ENCODE data around the gene NFIC.

GRCh38 chr19:3510727-3511126 is 144.3 kb downstream of the NFIC start:
- TF ChIP-seq YY1 (IDR thresholded peaks at IDR 0.05; ENCODE audit: insufficient read depth, insufficient read length): no peak
- no peak for TF ChIP-seq SUZ12 (IDR thresholded peaks at IDR 0.05; ENCODE audit: extremely low read depth, insufficient read depth, insufficient read length)
- TF ChIP-seq ZNF274 (IDR thresholded peaks at IDR 0.05; ENCODE audit: low read depth, low read length): no peak
